HG02623 (cell line): Measurements from ENCODE around the gene CRB2.

ENCODE experiments used
- ATAC-seq: cut with Tn5 transposase; IDR thresholded peaks from one replicate; pipeline ENCODE4 v1.9.1; 2021; ENCODE audit warnings: moderate library complexity; ENCODE audit not compliant: unreplicated experiment

Gene CRB2

DNA sequence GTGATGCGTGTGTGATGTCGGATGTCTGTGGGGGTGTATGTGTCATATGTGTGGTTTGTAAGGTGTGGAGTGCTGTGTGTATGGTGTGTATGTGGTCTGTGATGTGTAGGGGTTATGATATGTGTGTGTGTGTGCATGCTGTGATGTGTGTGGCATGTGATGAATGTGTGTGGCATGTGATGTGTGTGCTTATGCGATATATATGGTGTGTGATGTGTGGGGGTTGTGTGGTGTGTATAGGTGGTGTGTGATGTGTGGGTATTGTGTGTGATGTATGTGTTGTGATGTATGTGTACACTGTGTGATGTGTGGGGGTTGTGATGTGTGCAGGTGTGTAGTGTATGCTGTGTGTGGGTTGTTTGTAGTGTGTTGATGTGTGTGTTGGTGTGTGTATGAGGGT lies 9.2 kb upstream of the CRB2 start:
- ATAC-seq, result no peak

GRCh38 chr9:123347289-123348060 lies 8.5 kb upstream of the CRB2 start:
- no peak for ATAC-seq

DNA sequence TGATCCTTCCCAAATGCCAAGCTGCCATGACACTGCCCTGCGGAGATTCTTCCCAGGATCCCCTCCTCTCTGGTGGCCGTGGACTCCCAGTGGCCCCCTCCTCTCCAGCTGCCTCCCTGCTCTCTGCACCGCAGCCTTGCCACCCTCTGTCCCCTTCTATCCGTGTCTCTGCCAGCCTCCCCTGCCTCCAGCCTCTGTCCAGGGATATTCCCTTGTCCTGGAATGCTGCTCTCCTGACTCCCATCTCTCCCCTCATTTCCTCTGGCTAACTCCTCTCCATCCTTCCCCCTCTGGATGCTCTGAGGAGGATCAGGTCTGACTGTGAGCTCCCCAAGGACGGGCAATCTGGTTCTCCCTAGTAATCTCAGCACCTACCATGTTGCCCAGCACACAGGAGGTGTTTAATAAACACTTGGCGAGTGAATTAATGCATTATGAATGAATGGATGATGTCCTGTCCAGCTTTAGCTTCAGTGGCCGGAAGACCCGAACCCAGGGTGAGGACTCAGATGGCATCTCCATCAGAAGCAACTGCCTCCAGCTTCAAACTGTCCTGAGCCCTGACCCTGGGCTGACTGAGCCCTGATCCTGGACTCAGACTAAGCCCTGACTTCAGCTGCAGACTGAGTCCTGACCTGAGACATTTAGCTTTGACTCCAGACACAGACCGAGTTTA lies 7.5 kb upstream of the CRB2 start:
- no peak for ATAC-seq

DNA sequence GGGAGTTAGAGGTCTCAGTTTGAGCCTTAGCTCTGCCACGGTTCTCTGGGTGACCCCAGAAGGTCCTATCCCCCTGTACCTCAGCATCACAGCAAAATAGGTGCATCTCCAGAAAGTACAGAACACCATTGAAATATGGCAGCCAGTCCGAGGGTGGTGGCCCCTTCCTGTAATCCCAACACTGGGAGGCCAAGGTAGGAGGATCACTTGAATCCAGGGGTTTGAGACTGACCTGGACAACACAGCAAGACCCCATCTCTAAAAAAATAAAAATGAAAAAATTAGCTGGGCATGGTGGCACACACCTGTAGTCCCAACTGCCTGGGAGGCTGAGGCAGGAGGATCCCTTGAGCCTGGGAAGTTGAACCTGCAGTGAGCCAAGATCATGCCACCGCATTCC lies 7.0 kb upstream of the CRB2 start:
- ATAC-seq, result no peak

DNA sequence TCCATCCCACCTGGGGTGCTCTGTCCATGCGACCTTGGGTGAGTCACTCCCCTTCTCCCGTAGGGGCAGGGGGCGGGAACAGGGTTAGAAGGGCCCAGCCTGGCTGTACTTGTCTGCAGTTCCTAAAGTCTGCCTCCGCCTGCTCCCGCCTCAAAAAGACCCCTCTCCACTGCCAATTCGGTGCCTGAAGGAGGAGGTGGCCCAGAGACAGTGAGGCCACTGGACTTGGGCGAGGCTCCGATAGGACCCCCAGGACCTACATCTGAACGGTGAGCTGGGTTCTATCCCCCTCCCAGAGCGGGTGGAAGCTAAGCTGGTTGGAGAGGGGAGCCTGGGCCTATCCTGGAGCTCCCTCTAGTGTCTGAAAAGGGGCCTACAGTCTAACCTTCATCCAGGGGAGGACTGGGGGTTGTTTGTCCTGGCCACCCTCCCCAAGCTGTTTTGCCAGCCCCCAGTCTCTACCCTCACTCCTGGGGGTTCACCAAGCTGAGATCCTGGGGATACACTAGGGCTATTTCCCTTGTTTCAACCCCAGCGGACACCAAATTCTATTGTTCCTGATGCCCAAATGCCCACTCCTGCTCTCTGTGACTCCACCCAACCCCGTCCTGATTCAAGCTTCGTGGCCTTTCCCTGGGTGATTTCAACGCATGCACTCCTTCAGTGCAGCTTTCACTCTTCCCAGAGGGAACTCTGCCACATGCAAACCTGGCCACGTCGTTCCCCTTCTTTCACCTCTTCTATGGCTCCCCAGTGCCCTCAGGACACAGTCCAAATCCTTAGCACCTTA lies 6.1 kb upstream of the CRB2 start:
- peak; percentile 57 for ATAC-seq

GRCh38 chr9:123350590-123351310 lies 5.2 kb upstream of the CRB2 start:
- ATAC-seq, result no peak

- no peak for ATAC-seq
Measured at GRCh38 chr9:123353041-123353440, 3.0 kb upstream of the CRB2 start.

DNA sequence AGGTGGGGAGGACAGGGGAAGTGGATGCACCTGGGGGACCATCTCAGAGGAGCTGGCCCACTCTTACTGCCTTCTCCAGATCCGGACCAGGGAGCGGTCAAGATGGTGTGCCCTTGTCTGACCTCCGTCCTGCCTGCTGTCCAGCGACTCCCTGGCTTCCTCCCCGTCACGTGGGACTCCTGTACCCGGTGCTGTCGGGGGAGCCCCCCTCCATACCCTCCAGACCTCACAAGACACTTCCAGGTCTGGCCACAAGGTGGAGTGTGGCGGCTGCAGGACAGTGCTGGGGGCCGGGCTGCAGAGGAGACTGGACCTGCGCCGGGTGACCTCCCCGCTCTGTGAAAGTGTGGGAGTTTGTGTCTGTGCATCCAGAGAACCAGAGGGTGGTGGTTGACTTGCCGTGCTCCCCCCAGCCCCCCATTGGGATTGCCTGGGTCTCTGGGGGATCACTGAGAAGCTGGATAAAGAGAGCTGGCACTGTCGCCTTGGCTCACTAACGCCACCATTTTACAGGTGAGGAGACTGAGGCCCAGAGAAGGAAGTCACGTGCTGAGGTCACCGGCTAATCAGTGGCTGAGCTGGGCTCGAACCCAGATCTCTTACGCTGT lies 1.9 kb upstream of the CRB2 start:
- ATAC-seq, result no peak

DNA sequence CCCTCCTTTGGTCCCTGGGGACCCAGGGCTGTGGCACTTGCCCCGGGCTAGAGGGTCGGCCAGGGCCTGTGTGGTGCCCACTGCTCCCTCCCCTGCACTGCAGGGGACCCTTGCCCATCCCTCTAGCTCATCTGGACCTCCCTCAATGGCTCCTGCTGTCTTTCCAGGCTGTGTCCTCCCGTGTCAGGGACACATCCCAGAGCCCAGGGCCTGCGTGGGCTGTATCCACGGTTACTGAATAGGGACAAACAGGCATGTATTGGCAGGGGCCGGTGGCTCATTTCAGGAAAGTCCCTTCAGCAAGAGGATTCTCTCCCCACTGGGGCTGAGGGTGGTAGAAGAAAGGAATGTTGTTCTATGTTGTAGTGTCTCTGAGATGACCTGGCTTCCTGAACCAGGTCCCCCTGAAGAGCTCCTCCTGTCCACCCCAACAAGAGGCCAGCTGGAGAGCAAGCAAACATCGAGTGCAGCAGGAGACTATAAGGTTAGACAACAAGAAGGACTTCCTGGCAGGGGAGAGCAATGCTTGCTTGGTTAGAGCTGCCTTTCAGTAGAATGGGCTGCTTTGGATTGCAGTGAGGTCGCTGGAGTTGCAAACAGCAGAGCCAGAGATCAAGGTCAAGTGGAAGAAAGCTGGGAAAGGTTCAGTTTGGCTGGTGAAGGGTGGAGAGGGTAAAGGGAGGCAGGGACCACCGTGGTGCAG lies 1.0 kb upstream of the CRB2 start:
- no peak for ATAC-seq

GRCh38 chr9:123356851-123357742 lies 1.1 kb downstream of the CRB2 start:
- no peak for ATAC-seq

- no peak for ATAC-seq
Measured at GRCh38 chr9:123357743-123358059, 1.7 kb downstream of the CRB2 start.

GRCh38 chr9:123358181-123358905 lies 2.3 kb downstream of the CRB2 start:
- no peak for ATAC-seq

DNA sequence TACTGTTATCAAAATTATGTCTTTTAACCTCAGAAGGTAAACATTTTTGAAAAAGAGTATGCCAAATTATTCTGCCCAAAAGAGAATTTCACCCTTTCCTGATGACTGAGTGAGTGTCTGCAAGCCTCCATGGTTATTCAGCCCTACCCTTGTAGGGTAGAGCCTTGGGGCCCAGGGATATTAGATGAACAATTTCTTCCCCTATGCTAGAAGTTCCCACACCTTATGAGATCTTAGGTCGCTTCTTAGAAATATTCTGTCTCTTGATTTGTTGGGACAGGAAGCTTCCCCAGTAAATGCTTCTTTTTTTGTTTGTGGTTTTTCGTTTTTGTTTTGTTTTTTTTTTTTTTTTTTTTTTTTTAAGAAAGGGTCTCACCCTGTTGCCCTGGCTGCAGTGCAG lies 3.1 kb downstream of the CRB2 start:
- no peak for ATAC-seq

DNA sequence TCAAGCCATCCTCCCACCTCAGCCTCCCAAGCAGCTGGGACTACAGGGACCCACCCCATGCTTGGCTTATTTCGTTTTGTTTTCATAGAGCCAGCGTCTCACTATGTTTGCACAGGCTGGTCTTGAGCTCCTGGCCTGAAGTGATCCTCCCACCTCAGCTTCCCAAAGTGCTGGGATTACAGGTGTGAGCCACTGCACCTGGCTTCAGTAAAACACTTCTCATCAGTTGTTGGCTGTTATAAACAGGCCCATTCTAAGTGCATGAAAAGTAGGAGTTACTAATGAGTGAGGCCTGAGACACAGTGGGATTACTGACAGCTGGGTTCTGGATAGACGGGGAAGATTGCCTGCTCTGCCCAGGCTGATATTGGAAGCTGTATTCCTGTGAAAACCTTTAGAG lies 3.5 kb downstream of the CRB2 start:
- ATAC-seq, result no peak

DNA sequence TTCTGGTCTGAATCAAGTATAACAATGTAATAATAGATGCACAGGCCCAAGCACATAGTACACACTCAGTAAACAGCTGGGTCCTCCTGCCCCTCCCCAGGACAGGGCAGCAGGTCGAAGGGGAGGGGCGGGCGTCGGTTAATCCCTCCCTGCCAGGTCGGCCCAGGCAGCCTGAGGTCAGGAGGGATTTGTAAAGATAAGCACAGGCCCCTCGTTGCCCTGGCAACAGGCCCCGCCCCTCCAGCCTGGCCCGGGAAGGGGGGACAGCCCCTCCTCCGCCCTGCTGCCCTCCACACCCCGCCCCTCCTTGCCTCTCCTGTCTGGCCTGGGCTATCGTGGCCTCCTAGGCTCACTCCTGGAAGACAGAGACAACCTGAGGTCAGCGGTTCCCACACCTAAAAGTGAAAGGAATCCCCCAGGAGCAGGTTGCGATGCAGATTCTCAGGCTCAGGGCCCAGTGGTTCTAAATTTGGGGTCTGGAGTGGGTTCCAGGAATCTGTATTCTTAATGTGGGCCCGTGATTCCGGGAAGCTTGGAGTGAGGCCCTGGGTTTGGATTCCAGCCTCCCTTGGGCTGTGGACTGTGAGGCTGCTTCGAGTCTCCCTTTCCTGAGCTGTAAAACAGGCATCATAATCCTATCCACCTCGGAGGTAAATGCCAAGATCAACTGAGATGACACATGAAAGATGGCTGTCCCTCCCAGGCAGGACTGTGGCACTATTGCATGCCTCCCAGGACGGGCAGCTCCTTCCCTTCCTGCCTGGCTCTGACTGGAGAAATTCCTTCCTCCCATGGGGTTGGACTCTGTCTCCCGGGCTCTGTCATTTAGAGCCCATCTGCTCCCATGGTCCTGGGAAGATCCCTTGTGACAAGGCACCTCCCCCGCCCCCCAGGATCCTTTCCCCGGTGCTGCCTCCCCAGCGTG lies 4.4 kb downstream of the CRB2 start:
- no peak for ATAC-seq

DNA sequence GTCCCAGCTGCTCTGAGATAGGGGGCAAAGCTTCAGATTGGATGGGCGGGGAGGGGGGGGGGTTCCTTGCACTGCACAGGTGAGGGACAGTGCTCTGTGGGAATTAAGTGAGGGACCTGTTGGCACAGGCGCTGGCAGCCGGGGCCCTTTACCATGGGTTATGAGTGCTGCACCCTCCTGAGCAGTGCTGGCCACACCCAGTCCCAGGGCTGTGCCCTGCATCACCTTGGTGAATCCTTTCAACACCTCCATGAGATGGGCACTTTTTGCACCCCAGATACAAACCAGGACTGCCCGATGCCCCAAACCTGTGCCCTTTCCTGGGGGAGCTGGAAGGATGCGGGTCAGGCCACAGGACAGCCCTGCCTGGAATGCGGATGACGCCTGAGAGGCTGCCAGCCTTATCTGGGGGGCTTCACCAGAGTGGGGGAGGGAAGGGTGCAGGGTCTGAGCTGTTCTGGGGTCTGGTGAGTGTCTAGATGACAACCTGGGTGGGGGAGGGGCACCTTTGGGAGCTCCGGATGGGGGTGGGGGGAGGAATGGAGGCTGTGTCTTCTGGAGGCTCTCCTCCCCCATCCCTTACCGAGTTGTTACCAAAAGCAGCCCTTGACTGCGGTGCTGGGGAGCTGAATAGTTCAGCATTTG lies 5.2 kb downstream of the CRB2 start:
- no peak for ATAC-seq
